Lower leg skin (tissue), 3 donors: Measurements from ENCODE around the gene TBCEL.

ENCODE experiments used
- CTCF ChIP-seq, 3 donors: fragments of 450-650 bp; IDR thresholded peaks; one replicate each; pipeline ENCODE4 v1.5.1; 2016; ENCODE audit warnings: antibody characterized with exemption in 3 of 3, mild to moderate bottlenecking in 3 of 3, moderate library complexity in 2 of 3
- POLR2A ChIP-seq, 2 donors: fragments of 450-650 bp; IDR thresholded peaks; one replicate each; pipeline ENCODE4 v1.6.1; 2016 to 2017; ENCODE audit warnings: antibody characterized with exemption in 2 of 2, mild to moderate bottlenecking in 1 of 2, moderate library complexity in 1 of 2

- TF ChIP-seq CTCF (IDR thresholded peaks at IDR 0.05) (no peak), POLR2A (IDR thresholded peaks at IDR 0.05) (no peak)
Measured at GRCh38 chr11:121129362-121130340, 105.7 kb downstream of the TBCEL start.
